ENCODE measurements around the gene VAPA. TPM values are rescaled to one million over a fixed set of nuclear protein-coding genes. Genes with fewer than 3 reads are reported as not detected.
A peak's percentile ranks its signal among the peaks of the same experiment; 100 is the strongest.
"Not testable (repeated sequence)": the region's sequence is repeated elsewhere in the genome, so short reads cannot be mapped to it uniquely, and the experiment has no call there.

VAPA gene
- total RNA-seq, 4 donors from 2014 or later, result 208 to 233 (median 221) TPM

DNA sequence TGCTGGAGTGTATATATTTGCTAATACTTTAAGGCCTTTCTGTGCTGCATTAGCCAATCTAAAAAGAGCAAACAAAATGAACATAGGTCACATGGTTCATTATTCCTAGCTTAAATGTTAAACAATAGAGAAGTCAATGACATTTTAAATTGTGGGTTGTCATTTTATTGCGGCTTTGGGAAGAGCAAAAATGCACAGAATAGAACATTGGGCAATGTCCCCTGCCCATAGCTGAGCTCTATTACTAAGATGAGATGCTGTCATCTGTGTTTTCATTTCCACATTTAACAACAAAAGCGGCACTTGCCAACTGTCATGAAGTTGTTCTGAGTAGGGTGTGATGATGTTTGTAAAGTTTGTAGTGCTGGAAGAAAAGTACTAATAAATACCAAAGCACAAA is 3.2 kb upstream of the VAPA start:
- Histone ChIP-seq H3K4me3 (no peak overlapping the region), H3K9me3 (no peaks in the 10 kb centered on the region), H3K27me3 (no peaks in the 10 kb centered on the region), H3K36me3 (no peaks in the 10 kb centered on the region), H3K4me1 (peaks cover 0 to 10% (median 5%) of the 10 kb centered on the region in 4 donors), H3K27ac (no peak overlapping the region)
- WGBS, 2 donors, result 78 to 86% methylated on average over 2 of the region's 2 CpGs
- TF ChIP-seq, protein P1, sequence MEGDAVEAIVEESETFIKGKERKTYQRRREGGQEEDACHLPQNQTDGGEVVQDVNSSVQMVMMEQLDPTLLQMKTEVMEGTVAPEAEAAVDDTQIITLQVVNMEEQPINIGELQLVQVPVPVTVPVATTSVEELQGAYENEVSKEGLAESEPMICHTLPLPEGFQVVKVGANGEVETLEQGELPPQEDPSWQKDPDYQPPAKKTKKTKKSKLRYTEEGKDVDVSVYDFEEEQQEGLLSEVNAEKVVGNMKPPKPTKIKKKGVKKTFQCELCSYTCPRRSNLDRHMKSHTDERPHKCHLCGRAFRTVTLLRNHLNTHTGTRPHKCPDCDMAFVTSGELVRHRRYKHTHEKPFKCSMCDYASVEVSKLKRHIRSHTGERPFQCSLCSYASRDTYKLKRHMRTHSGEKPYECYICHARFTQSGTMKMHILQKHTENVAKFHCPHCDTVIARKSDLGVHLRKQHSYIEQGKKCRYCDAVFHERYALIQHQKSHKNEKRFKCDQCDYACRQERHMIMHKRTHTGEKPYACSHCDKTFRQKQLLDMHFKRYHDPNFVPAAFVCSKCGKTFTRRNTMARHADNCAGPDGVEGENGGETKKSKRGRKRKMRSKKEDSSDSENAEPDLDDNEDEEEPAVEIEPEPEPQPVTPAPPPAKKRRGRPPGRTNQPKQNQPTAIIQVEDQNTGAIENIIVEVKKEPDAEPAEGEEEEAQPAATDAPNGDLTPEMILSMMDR (IDR thresholded peaks at IDR 0.05), result no peak
- TF ChIP-seq EP300 (IDR thresholded peaks at IDR 0.05) (no peak), POLR2A (IDR thresholded peaks at IDR 0.05) (no peak)
- DNase-seq (ENCODE audit: low spot score in 2 of 2), result no peak

GRCh38 chr18:9911226-9911625 is 2.6 kb upstream of the VAPA start:
- Histone ChIP-seq H3K4me1 (peaks cover 0 to 15% (median 10%) of the 10 kb centered on the region in 4 donors), H3K9me3 (no peaks in the 10 kb centered on the region), H3K4me3 (no peak overlapping the region), H3K27ac (no peak overlapping the region), H3K36me3 (no peaks in the 10 kb centered on the region), H3K27me3 (no peaks in the 10 kb centered on the region)
- no peak for DNase-seq (ENCODE audit: low spot score in 2 of 2)
- WGBS, 2 donors, result 91 to 93% methylated on average over 5 of the region's 5 CpGs
- TF ChIP-seq, protein P1 (IDR thresholded peaks at IDR 0.05), result no peak
- TF ChIP-seq EP300 (IDR thresholded peaks at IDR 0.05) (no peak), POLR2A (IDR thresholded peaks at IDR 0.05) (no peak)

DNA sequence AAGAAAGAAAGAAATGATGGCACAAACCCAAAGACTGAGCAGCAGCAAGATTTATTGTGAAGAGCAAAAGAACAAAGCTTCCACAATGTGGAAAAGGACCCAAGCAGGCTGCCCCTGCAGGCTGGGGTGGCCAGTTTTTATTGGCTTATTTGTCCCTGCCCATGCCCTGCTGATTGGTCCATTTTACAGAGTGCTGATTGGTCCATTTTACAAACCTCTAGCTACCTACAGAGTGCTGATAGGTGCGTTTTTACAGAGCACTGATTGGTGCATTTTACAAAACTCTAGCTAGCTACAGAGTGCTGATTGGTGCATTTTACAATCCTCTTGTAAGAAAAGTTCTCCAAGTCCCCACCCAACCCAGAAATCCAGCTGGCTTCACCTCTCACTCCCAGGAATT is 1.5 kb upstream of the VAPA start:
- peaks cover 0 to 26% (median 21%) of the 10 kb centered on the region in 4 donors for H3K4me1 ChIP-seq
- H3K9me3 ChIP-seq; H3K36me3 ChIP-seq; DNase-seq (ENCODE audit: low spot score in 2 of 2); H3K27ac ChIP-seq; H3K27me3 ChIP-seq; H3K4me3 ChIP-seq: not testable (repeated sequence)
- WGBS, 2 donors, result 100% methylated on average over 1 of the region's 1 CpG

DNA sequence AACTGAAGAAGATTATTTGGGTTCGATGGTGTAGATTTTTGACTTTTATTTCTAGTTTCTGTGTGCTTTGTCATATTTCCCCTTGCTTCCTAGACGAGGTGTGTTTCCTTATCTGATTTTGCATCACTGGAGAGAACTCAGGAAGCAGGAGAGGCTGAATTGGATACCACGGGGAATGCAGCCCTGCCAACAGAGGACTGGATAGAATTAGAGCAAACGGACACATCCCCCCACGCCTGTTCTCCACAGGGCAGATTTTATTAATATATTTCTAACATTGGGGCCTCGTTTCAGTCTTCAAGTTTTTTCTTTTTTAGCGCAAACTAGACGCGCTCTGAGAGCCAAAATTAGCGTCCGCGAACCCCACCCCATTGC is 678 bp upstream of the VAPA start:
- no peaks in the 10 kb centered on the region for H3K9me3 ChIP-seq
- TF ChIP-seq EP300 (IDR thresholded peaks at IDR 0.05) (no peak), POLR2A (IDR thresholded peaks at IDR 0.05) (no peak)
- TF ChIP-seq, protein P1 (IDR thresholded peaks at IDR 0.05), result no peak
- peak overlapping the region; percentile 97 to 100 (median 100) for H3K27ac ChIP-seq
- 8% methylated on average over 12 of the region's 12 CpGs for WGBS, 2 donors
- no peaks in the 10 kb centered on the region for H3K27me3 ChIP-seq
- peak overlapping the region; percentile 72 to 98 (median 93) for H3K4me3 ChIP-seq
- DNase-seq (ENCODE audit: low spot score in 2 of 2), result peak in 1 of 2 donors; percentile 14
- peaks cover 0 to 34% (median 29%) of the 10 kb centered on the region in 4 donors for H3K4me1 ChIP-seq
- no peaks in the 10 kb centered on the region for H3K36me3 ChIP-seq

GRCh38 chr18:9914334-9914583 is 443 bp downstream of the VAPA start:
- Histone ChIP-seq H3K4me3 (peak overlapping the region; percentile 89 to 98 (median 98)), H3K27ac (peak overlapping the region; percentile 97 to 100 (median 100)), H3K27me3 (no peaks in the 10 kb centered on the region), H3K36me3 (no peaks in the 10 kb centered on the region), H3K4me1 (peaks cover 0 to 46% (median 39%) of the 10 kb centered on the region in 4 donors), H3K9me3 (no peaks in the 10 kb centered on the region)
- TF ChIP-seq, protein P1 (IDR thresholded peaks at IDR 0.05), result no peak
- TF ChIP-seq POLR2A (IDR thresholded peaks at IDR 0.05) (no peak), EP300 (IDR thresholded peaks at IDR 0.05) (no peak)
- DNase-seq (ENCODE audit: low spot score in 2 of 2), result no peak
- WGBS, 2 donors, result no CpG with 5 or more reads among the region's 35 CpGs
